Measurements from ENCODE around the gene CALCA.

The CALCA gene

GRCh38 chr11:14973621-14974514 lies 1.7 kb upstream of the CALCA start:
- Histone ChIP-seq H3K4me3 (peak overlapping the region; percentile 16 to 42), H3K36me3 (no peaks in the 10 kb centered on the region), H3K27ac (no peak overlapping the region), H3K4me1 (peaks cover 0 to 38% (median 28%) of the 10 kb centered on the region in 4 donors), H3K9me3 (no peaks in the 10 kb centered on the region), H3K27me3 (peaks cover 0 to 75% of the 10 kb centered on the region in 2 donors)
- no peak for DNase-seq
- intact Hi-C loops (cut with DNase I; ENCODE audit: low total_unique reads): loop anchor here (10.0 kb wide), 1 partner anchor 101 kb away; the partner anchor contains the start of gene CALCB
- TF ChIP-seq CTCF (IDR thresholded peaks at IDR 0.05): no peak

DNA sequence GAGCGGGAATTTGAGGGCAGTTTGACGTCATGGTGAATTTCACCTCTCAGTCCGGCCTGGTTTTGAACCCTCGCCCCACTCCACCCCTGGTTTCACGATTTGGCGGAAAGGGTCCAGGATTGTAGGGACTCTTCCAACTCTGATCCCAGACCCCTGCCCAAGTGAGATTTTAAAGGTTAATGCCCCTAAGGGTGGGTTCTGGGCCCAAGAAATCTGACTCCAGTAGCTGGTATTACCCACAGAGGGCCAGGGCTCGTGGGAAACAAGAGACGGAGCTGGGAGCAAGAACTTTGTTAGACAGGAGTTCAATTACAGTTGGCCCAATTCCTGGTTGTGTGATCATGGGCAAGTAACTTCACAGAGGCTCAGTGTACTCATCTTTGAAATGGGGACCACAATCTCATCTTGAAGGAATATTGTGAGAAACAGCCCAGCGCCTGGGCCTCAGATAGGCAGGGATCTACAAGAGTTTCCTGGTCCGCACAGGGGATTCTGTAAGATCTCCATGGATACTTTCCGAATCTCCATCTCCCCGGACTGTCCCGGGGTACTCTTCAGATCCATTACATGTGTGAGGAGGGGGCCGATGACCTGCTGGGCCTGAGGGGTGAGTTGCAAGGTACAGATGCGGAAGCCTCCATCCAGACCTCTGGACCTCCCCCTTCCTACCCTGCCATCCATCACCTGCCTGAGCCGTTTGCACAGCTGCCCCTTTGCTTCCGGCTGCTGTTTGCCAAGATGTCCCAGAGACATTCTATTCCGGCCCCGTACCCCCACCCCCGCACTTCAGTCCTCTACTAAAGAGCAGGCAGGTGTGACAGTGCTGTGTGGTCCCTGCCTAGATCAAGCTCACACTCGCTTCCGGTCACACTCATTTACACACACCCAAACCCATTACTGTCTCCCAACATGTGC lies 687 bp upstream of the CALCA start:
- intact Hi-C loops (cut with DNase I; ENCODE audit: low total_unique reads): loop anchor here (10.0 kb wide), 1 partner anchor 102 kb away; the partner anchor contains the start of gene CALCB
- DNase-seq: no peak
- Histone ChIP-seq H3K4me3 (no peak overlapping the region), H3K4me1 (peaks cover 0 to 38% (median 28%) of the 10 kb centered on the region in 4 donors), H3K27ac (no peak overlapping the region), H3K27me3 (peaks cover 0 to 81% of the 10 kb centered on the region in 2 donors), H3K36me3 (no peaks in the 10 kb centered on the region), H3K9me3 (no peaks in the 10 kb centered on the region)
- no peak for TF ChIP-seq CTCF (IDR thresholded peaks at IDR 0.05)

DNA sequence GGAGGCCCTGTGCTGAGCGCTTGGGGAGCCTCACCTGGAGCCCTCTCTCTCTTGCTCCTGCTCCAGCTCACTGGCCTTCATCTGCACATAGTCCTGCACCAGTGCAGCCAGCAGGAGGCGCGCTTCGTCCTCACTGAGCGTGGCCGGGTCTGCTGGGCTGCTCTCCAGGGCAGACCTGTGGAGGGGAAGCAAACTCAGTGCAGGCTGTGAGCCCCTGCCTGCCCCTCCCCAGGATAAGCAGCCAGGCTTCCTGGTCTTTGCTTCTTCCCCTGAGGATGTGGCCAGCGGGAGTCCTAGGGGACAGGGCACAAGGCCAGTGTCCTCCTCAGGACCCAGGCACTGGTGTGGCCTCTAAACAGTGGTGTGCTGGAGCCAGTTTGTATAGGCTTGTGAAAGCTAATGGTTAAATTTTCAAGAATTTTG lies 2.2 kb downstream of the CALCA start:
- Histone ChIP-seq H3K4me3 (no peak overlapping the region), H3K27me3 (peaks cover 0 to 66% of the 10 kb centered on the region in 2 donors), H3K27ac (no peak overlapping the region), H3K9me3 (no peaks in the 10 kb centered on the region), H3K36me3 (no peaks in the 10 kb centered on the region), H3K4me1 (peaks cover 0 to 33% (median 27%) of the 10 kb centered on the region in 4 donors)
- DNase-seq: no peak
- no peak for TF ChIP-seq CTCF (IDR thresholded peaks at IDR 0.05)
- intact Hi-C loops (cut with DNase I; ENCODE audit: low total_unique reads): loop anchor here (10.0 kb wide), 1 partner anchor 105 kb away; the partner anchor contains the start of gene CALCB

GRCh38 chr11:14967581-14968243 lies 4.4 kb downstream of the CALCA start:
- Histone ChIP-seq H3K27me3 (peaks cover 0 to 44% of the 10 kb centered on the region in 2 donors), H3K36me3 (no peaks in the 10 kb centered on the region), H3K9me3 (no peaks in the 10 kb centered on the region), H3K4me1 (peaks cover 0 to 12% (median 12%) of the 10 kb centered on the region in 4 donors), H3K27ac (no peak overlapping the region), H3K4me3 (no peak overlapping the region)
- TF ChIP-seq CTCF (IDR thresholded peaks at IDR 0.05): no peak
- DNase-seq: no peak
- intact Hi-C loops (cut with DNase I; ENCODE audit: low total_unique reads): no loop called here

GRCh38 chr11:14956111-14956510 lies 16.0 kb downstream of the CALCA start:
- H3K27me3 ChIP-seq: no peaks in the 10 kb centered on the region
- no peaks in the 10 kb centered on the region for H3K36me3 ChIP-seq
- no peak overlapping the region for H3K4me3 ChIP-seq
- no peak for TF ChIP-seq CTCF (IDR thresholded peaks at IDR 0.05)
- no peak for DNase-seq
- H3K4me1 ChIP-seq: no peaks in the 10 kb centered on the region
- intact Hi-C loops (cut with DNase I; ENCODE audit: low total_unique reads): no loop called here
- no peaks in the 10 kb centered on the region for H3K9me3 ChIP-seq
- H3K27ac ChIP-seq: no peak overlapping the region

Data from tibial artery (tissue), 4 donors.